Measurements from ENCODE around the gene CCNQ.

CCNQ gene

DNA sequence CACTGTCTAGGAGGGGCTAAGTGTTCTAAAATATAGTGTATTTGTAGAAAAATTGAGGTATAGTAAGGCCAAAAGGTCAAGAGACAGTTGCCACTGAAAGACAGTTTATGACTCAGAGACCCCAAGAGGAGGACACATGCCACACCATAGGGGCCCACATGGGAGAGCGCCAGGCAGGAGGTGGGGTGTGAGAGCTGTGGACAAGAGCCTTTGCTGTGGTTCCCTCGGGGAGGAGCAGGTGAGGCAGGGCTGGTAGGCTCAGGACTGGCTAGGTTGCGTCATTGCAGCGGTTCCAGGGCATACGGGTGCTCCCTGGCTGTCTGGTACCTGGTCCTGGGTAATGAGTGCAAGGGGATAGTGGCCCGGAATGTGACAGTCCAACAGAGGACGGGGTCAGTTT lies 37.6 kb downstream of the CCNQ start:
- DNase-seq: no peak
- intact Hi-C loops (cut with DNase I): no loop called here

- intact Hi-C loops (cut with DNase I): no loop called here
These were observed 38.5 kb downstream of the CCNQ start for GRCh38 chrX:153560466-153560865.

GRCh38 chrX:153560000-153560399 lies 38.9 kb downstream of the CCNQ start:
- intact Hi-C loops (cut with DNase I): no loop called here
- DNase-seq: peak in 12 of 42 donors; percentile 11 to 54 (median 27)

More at GRCh38 chrX:153560466-153560865, 38.5 kb downstream of the CCNQ start:
- DNase-seq: peak in 25 of 42 donors; percentile 22 to 77 (median 47)

- DNase-seq: peak in 23 of 42 donors; percentile 9 to 73 (median 39)
- intact Hi-C loops (cut with DNase I): no loop called here
These were observed 41.2 kb downstream of the CCNQ start for GRCh38 chrX:153557618-153558355.

- no peak for DNase-seq
- intact Hi-C loops (cut with DNase I): no loop called here
These were observed 42.2 kb downstream of the CCNQ start for GRCh38 chrX:153556767-153557166.

GRCh38 chrX:153554519-153555167 lies 44.3 kb downstream of the CCNQ start:
- DNase-seq: peak; percentile 75 to 93 (median 88)
- intact Hi-C loops (cut with DNase I): loop anchor here (5.0 kb wide), 1 partner anchor 113 kb away; no protein-coding TSS in a partner anchor

- DNase-seq: no peak
- intact Hi-C loops (cut with DNase I): loop anchor here (5.0 kb wide), 1 partner anchor 116 kb away; no protein-coding TSS in a partner anchor
These were observed 47.8 kb downstream of the CCNQ start for GRCh38 chrX:153551135-153551534.

DNA sequence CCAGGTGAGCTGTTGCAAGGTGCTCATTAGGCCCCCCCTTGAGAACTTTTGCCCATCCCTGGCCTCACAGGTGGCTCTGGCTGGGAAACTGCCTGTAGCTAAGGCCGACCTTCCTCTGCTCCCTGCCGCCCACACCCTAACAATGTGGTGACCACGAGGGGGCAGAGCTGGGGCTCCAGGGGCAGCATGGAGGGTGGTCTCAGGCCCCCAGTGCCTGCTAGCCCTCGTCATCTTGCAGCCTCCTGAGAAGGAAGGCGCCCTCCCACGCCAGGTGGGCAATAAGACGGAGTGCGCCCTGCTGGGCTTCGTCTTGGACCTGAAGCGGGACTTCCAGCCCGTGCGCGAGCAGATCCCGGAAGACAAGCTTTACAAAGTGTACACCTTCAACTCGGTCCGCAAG lies 49.1 kb downstream of the CCNQ start:
- intact Hi-C loops (cut with DNase I): loop anchor here (5.0 kb wide), 1 partner anchor 117 kb away; no protein-coding TSS in a partner anchor
- no peak for DNase-seq

- intact Hi-C loops (cut with DNase I): no loop called here
- no peak for DNase-seq
These were observed 49.7 kb downstream of the CCNQ start for GRCh38 chrX:153549231-153549630.

- no peak for DNase-seq
- intact Hi-C loops (cut with DNase I): no loop called here
These were observed 51.7 kb downstream of the CCNQ start for GRCh38 chrX:153547195-153547594.

DNA sequence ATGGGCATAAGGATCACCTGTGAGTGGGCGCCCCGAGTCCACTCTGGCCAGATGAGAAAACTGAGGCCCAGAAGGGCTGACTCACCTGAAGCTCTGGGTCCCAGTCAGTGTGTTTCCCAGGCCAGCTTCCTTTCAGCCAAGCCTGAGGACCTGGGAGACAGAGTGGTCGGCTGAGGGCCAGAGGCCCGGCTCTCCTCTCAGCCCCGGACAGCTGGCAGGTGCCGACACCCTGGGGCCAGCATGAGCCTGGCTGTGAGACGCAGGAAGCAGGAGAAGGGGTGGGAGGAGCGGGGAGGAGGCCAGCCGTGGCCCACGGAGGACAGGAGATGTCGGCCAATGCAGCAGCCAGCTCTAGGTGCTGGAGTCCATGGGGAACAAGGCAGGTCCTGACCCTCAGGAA lies 52.6 kb downstream of the CCNQ start:
- intact Hi-C loops (cut with DNase I): no loop called here

GRCh38 chrX:153544727-153545126 lies 54.2 kb downstream of the CCNQ start:
- intact Hi-C loops (cut with DNase I): no loop called here
- DNase-seq: no peak

More for the DNA sequence above, 52.6 kb downstream of the CCNQ start:
- no peak for DNase-seq

- DNase-seq: no peak
- intact Hi-C loops (cut with DNase I): no loop called here
These were observed 59.0 kb downstream of the CCNQ start for GRCh38 chrX:153539979-153540358.

DNA sequence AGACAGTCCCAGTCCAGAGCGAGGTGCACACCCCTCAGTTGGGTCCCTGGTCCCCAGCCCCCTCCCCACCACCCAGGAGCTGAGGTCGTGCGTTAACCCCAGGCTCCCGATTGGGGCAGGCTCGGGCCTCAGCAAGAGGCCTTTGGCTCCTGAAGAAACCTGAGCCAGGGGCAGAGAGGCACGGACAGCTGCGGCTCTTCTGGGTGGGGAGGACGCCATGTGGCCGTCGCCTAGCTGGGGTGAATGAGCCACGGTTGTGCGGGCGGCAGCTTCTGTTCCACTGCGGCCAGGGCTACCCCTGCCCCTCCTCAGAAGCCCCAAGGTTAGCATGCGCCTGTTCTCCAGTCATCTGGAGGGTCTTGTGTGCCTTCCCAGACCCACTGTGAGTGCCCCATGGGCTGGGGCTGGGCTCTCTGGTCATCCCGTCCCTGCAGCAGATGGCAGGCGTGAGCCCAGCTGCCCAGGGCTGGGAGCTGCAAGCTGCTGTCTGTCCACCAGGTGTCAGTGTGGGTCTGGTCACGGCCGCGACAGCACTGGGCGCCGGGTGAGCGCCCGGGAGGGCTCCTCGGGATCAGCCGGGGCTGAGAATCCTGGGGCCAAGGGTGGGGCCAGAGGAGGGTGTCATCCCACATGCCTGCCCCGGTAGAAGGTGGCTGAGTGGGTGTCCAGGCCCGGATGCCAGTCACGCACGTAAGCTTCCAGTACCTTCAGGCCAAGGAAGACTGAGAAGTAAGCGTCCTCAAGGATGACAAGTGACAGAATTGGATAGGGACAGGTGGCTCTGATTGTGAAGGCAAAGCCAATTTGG lies 59.6 kb downstream of the CCNQ start:
- peak; percentile 56 to 89 (median 76) for DNase-seq
- intact Hi-C loops (cut with DNase I): no loop called here

GRCh38 chrX:153538424-153538823 lies 60.5 kb downstream of the CCNQ start:
- peak in 40 of 42 donors; percentile 18 to 77 (median 47) for DNase-seq
- intact Hi-C loops (cut with DNase I): no loop called here
